Stimulated activated naive CD4-positive, alpha-beta T cell (primary cell): ENCODE results near the gene CAPNS1.
A peak's percentile ranks its signal among the peaks of the same experiment; 100 is the strongest.
"Not testable (repeated sequence)": the region's sequence is repeated elsewhere in the genome, so short reads cannot be mapped to it uniquely, and the experiment has no call there.

ENCODE experiments used
- DNase-seq, 6 experiments: peaks; one replicate each; lab custom pipeline; 2025; lab: John Stamatoyannopoulos, UW

CAPNS1 gene

DNA sequence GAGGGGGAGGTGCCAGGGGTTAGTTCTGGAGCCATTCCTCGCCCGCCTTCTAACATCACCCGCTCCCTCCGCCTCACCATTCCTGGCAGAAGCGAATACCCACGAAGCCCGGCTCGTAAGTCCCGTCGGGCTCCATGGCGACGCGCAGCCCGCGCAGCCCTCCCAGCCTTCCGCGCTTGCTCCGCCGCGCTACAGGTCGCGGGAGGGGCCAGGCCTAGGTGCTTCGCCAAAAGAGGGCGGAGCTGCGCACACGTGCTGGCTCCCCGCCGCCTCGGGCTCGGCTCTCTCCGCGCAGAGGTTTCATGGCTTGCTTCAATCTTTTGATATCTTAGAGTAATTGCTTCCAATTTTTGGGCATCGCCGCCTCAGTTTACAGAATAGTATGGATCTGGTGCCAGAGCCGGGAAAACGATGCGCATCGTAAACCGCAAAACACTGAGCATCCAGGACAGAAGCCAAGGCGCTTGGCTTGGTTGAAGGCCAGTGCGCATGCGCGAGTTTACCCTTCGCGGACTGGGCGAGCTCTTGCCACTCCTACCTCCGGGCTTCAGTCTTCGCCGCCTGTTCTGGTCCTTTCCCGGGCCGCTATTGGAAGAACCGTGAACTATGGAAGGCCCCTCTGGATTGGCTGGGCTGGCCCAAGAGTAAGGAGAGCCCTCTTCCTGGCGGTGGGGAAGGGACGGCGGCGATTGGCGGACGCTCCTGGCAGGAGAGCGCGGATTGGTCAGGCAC is 25.0 kb upstream of the CAPNS1 start, which contains the start of gene POLR2I:
POLR2I (minus strand) TSS at position 155 of the 732 bp plus-strand sequence; CDS start at position 136, 19 bp downstream.
- peak; percentile 99 to 100 (median 99) for DNase-seq

- DNase-seq: peak in 4 of 6 experiments; percentile 91 to 99 (median 94)
These were observed 24.2 kb upstream of the CAPNS1 start, which contains the start of gene TBCB for GRCh38 chr19:36115453-36116343. TSS of gene TBCB (plus strand) at chr19:36115468. CDS start at chr19:36115561, 93 bp downstream.

DNA sequence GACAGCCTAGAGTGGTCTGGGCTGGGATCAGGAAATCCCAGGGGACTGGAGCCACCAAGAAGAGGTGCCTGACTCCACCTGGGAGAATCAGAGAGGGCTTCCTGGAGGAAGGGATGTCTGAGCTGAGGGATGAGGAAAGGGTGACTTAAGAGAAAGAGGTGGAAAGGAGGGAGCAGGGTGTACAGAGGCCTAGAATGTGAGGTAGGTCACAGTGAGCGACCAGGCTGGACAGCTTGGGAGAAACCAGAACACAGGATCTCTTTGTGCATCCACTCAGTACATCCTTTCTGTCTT is 23.6 kb upstream of the CAPNS1 start:
- no peak for DNase-seq

- peak in 1 of 6 experiments; percentile 1 for DNase-seq
These were observed 19.5 kb upstream of the CAPNS1 start for GRCh38 chr19:36120092-36120983.

GRCh38 chr19:36120984-36121358 is 18.9 kb upstream of the CAPNS1 start:
- no peak for DNase-seq

- no peak for DNase-seq
These were observed 18.3 kb upstream of the CAPNS1 start for GRCh38 chr19:36121486-36122124.

- DNase-seq: no peak
These were observed 14.3 kb upstream of the CAPNS1 start for GRCh38 chr19:36125557-36125956.

- no peak for DNase-seq
These were observed 11.5 kb upstream of the CAPNS1 start for GRCh38 chr19:36128392-36128736.

- DNase-seq: not testable (repeated sequence)
These were observed 8.6 kb upstream of the CAPNS1 start for GRCh38 chr19:36131221-36131620.

DNA sequence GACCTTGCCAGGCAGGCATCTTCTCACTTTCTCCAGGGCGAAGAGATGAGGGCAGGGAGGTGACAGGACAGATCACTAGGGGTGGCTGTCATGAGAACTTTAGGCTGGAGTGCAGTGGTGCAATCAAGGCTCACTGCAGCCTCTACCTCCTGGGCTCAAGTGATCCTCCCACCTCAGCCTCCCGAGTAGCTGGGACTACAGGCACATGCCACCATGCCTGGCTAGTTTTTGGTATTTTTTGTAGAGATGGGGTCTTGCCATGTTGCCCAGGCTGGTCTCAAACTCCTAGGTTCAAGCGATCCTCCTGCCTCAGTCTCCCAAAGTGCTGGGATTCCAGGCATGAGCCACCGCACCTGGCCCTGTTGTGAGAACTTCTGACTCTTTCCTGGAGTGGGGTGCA is 5.0 kb upstream of the CAPNS1 start:
- DNase-seq: not testable (repeated sequence)

DNA sequence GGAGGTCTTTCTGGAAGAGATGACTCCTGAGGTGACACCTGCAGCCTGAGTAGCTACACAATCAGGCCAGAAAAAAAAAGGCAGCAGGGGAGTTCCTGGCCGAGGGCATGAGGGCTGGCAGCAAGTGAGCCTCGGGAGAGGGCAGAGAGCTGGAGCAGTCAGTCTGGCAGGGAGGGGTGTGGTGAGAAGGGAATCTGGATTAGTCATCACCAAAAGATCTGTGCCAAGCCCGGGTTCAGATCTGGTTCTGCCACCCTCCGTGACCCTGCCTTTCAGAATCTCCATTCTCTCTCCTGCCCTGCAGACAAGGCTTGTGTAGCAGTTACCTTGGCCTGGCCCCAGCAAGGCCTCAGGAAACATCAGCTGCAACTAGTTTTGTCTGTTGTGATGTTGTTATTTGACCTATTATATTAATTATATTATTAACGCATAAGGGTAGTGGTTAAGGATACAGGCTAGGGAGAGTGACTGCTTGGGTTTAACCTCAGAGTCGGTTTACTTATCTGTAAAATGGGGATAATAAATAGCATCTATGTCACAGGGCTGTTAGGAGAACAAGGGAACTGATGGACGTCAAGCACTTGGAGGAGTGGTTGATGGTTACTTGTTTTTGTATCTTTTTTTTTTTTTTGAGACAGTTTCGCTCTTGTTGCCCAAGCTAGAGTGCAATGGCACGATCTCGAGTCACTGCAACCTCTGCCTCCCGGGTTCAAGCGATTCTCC is 2.7 kb upstream of the CAPNS1 start:
- DNase-seq: no peak

- DNase-seq: no peak
These were observed 770 bp upstream of the CAPNS1 start for GRCh38 chr19:36139120-36139472.

DNA sequence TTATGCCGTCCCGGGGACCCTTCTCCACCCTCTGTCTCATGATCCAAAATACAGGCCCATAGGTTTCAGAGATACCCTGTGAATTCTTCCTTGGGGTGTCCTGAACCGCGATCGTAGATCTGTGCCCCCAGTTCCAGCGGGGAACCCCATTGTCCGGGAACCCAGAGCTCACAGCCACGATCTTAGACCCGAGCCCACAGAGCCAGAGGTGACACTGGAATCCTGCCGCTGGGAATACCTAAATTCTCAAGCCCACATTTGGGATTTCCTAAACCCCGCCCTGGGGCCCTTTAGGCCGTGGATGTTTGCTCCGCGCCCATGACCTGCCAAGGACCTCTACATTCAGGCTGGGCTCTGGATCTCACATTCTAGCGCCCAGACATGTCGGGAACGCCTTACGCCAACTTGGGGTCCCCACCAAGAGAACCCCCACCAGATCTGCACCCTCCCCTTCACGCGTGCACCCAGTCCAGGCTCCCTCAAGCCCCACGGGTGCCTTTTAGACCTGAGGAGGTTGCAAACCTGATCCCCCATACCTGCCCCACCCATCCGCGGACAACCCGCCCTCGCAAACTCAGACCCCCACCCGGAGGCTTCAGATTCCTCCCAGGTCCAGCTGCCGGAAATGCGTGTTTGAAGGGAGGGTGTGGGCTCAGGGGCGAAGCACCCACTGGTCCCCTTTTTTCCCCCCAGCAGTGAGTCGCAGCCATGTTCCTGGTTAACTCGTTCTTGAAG is 605 bp downstream of the CAPNS1 start:
- DNase-seq: peak in 4 of 6 experiments; percentile 30 to 75 (median 70)

DNA sequence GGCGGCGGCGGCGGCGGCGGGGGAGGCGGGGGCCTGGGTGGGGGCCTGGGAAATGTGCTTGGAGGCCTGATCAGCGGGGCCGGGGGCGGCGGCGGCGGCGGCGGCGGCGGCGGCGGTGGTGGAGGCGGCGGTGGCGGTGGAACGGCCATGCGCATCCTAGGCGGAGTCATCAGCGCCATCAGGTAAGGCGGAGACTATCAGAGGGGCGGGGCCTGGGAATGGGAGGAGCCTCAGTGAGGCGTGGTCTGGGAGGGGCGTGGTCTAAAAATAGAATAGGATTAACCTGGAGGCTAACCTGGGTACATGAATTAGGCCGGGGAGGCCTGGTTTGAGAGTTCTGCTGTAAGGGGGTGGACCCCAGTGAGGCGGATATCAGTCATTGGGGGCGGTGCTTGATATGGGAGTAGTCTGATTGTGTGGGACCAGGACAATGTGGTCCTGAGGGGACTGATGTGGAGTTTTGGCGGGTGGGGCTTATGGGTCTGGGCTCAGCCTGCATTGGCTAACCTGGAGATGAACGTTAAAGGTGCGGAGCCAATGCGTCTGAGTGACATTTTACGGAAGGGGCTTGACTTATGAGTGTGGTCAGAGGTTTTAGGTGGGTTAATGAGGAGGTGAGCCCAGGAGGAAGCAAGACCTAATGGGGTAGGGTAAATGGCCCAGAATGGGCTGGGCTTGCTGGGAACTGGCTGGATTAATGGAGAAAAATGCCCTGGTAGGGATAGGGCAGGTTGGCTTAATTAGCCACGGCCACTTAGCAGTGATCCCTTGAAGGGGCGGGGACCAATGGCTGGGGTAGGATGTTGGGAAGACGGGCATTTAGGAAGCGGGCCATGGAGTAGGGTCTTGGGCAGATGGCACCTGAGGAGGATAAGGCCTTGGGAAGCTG is 1.4 kb downstream of the CAPNS1 start:
- peak; percentile 85 to 94 (median 86) for DNase-seq

- no peak for DNase-seq
These were observed 2.2 kb downstream of the CAPNS1 start for GRCh38 chr19:36142046-36142445.

- DNase-seq: no peak
These were observed 2.6 kb downstream of the CAPNS1 start for GRCh38 chr19:36142496-36142895.

GRCh38 chr19:36144624-36145023 is 4.8 kb downstream of the CAPNS1 start:
- no peak for DNase-seq

DNA sequence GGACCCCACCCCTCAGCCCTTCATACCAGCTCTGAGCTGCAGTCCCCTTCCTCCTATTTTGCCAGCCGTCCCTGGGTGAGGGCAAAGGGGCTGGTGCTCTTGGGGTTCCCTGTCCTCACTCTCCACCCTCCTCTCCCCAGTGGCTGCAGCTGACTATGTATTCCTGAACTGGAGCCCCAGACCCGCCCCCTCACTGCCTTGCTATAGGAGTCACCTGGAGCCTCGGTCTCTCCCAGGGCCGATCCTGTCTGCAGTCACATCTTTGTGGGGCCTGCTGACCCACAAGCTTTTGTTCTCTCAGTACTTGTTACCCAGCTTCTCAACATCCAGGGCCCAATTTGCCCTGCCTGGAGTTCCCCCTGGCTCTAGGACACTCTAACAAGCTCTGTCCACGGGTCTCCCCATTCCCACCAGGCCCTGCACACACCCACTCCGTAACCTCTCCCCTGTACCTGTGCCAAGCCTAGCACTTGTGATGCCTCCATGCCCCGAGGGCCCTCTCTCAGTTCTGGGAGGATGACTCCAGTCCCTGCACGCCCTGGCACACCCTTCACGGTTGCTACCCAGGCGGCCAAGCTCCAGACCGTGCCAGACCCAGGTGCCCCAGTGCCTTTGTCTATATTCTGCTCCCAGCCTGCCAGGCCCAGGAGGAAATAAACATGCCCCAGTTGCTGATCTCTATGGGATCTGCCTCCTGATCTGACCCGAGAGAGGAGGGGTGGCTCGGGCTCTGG is 10.0 kb downstream of the CAPNS1 start:
- no peak for DNase-seq

- no peak for DNase-seq
These were observed 10.7 kb downstream of the CAPNS1 start for GRCh38 chr19:36150586-36150985.
